ENCODE results near the gene SPINK6.

Gene SPINK6
- total RNA-seq, result 0 reads per million in 4 experiments

- DNase-seq, result no peak
Measured at GRCh38 chr5:148202531-148203203, at the start of gene SPINK6. TSS of gene SPINK6 (plus strand) at chr5:148203042. CDS start at chr5:148203097, 55 bp downstream.

- no peak for DNase-seq
Measured at GRCh38 chr5:148156609-148157008, 46.2 kb upstream of the SPINK6 start.

- DNase-seq, result no peak
Measured at GRCh38 chr5:148162038-148162437, 40.8 kb upstream of the SPINK6 start.

- DNase-seq, result no peak
Measured at GRCh38 chr5:148163345-148163744, 39.5 kb upstream of the SPINK6 start.

GRCh38 chr5:148166550-148167283 lies 36.1 kb upstream of the SPINK6 start:
- DNase-seq, result no peak

- DNase-seq, result no peak
Measured at GRCh38 chr5:148168246-148168645, 34.6 kb upstream of the SPINK6 start, which contains the start of gene SPINK14. TSS of gene SPINK14 (plus strand) at chr5:148168546. CDS start at chr5:148169733, 1,187 bp downstream.

GRCh38 chr5:148172377-148172776 lies 30.5 kb upstream of the SPINK6 start:
- no peak for DNase-seq

GRCh38 chr5:148176480-148176879 lies 26.4 kb upstream of the SPINK6 start:
- DNase-seq, result no peak

GRCh38 chr5:148177207-148177606 lies 25.6 kb upstream of the SPINK6 start:
- DNase-seq, result no peak

- DNase-seq, result no peak
Measured at GRCh38 chr5:148179234-148179824, 23.5 kb upstream of the SPINK6 start.

- no peak for DNase-seq
Measured at GRCh38 chr5:148186248-148187003, 16.4 kb upstream of the SPINK6 start.

- DNase-seq, result no peak
Measured at GRCh38 chr5:148191010-148191409, 11.8 kb upstream of the SPINK6 start.

- DNase-seq, result no peak
Measured at GRCh38 chr5:148193202-148193601, 9.6 kb upstream of the SPINK6 start.

- DNase-seq, result no peak
Measured at GRCh38 chr5:148201151-148201550, 1.7 kb upstream of the SPINK6 start.

GRCh38 chr5:148205044-148205806 lies 2.4 kb downstream of the SPINK6 start:
- DNase-seq, result no peak

GRCh38 chr5:148205865-148206264 lies 3.0 kb downstream of the SPINK6 start:
- no peak for DNase-seq

- DNase-seq, result no peak
Measured at GRCh38 chr5:148206620-148207019, 3.8 kb downstream of the SPINK6 start.

- DNase-seq, result no peak
Measured at GRCh38 chr5:148208226-148208625, 5.4 kb downstream of the SPINK6 start.

GRCh38 chr5:148209151-148209770 lies 6.4 kb downstream of the SPINK6 start:
- DNase-seq, result no peak

- DNase-seq, result no peak
Measured at GRCh38 chr5:148214665-148215185, 11.9 kb downstream of the SPINK6 start.

GRCh38 chr5:148221508-148221907 lies 18.7 kb downstream of the SPINK6 start:
- DNase-seq, result no peak

Data from effector CD8-positive, alpha-beta T cell (primary cell).